Glomerular endothelial cell (primary cell): Measurements from ENCODE around the gene ERCC5. TPM values are rescaled to one million over a fixed set of nuclear protein-coding genes. Genes with fewer than 3 reads are reported as not detected.

Experiments used
- DNase-seq: peaks from one replicate; pipeline ENCODE4 v3.0.0-alpha.2; 2011; ENCODE audit warnings: low read depth, low spot score; ENCODE audit errors: extremely low read depth
- total RNA-seq: library from RNA; depleted of rRNA; stranded (reverse); fragments of >200 nt; gene quantifications from 2 replicates; pipeline ENCODE4 v1.2.3, GENCODE V29; 2015

The ERCC5 gene
- total RNA-seq, 1 donor from 2014 or later: 48.5 TPM

- DNase-seq: no peak
Measured at GRCh38 chr13:102879793-102880499, 34.1 kb downstream of the ERCC5 start.

DNA sequence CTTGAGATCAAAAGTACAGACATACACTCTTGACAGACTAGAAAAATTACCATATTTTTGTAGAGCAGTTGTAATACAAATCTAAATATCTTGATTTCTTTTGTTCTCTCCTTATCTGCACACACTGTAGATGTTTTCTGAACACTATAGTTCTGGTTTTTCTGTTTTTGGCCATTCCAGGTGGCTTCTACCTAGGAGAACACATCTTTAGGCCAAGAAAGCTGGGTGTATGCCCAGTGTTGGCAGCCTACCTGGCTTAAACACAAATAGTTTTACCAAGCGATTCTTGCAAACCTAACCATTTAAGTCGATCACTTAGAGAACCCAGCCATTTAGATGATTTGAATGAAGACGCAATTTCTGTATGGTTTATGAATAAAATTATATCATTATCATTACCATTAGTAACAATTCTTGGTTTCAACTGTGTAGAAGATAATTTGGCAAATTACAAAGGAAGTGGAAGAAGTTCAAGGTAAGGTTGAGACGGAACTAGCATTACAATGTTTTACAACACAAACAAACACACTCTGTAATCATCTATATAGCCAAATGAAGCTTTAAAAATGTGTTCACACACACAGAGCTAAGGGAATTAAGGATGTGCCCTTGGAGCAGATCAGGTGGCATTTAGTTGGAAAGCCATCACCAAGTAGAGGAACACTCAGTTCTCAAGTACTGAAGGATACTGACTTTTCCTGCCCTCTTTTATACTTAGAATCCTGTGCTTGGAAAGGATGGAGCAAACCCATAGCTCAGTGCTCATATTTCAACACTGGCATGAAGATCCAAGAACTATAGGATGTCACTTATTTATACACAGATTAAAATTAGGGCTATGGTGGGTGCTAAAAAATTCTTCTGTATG, 36.2 kb downstream of the ERCC5 start:
- DNase-seq: no peak

GRCh38 chr13:102892503-102892902, 46.7 kb downstream of the ERCC5 start:
- no peak for DNase-seq

DNA sequence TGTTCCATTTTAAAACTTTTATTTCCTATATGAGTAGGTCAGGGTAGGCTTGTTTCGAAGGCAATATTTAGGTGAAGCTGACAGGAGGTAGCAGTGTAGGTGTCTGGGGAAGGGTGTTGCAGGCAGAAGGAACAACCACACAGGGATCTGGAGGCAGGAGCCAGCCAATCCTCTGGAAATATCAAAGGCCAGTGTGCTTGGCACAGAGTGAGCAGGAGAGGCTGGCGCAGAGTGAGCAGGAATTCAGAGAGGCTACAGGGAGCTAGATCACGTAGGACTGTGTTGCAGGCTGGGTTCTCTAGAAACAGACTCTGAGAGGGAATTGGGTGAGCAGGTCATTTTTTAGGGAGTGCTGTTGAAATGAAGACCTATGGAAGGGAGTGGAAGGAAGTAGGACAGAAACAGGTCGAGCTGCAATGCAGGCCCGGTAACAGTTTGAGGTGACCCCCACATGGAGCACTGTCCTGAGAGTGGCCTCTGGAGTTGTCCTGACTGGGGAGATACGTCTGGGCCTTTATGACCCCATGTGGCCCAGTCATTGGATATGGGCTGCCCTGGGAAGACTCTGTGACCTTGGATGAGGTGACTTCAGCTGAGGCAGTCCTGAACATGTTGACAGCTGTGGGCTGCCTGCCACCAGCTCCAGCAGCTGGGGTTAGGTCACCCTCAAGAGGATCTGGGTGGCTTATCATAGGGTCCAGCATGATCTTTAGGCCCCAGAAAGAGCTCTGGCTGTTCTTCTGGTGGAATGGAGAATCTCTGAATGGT, 51.7 kb downstream of the ERCC5 start:
- no peak for DNase-seq

DNA sequence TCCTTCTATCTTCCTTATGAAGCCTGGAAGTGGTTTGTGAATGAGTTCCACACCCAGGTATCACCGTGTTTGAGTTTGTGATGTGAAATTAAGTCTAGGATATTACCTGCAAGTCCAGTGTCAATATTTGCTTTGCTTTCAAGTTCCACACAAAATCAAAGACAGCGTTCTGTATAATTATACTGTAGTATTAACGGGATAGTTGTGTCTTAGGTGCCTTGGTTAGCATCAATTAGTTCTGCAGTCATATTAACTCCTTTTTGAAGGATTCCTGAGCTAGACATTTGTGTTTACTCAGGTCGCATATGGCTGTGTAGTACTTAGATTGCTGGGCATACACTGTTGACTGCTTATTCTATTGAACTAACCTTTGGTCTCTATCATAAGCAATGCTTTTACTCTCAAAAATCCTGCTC, 54.4 kb downstream of the ERCC5 start:
- no peak for DNase-seq

GRCh38 chr13:102901056-102901455, 55.2 kb downstream of the ERCC5 start:
- no peak for DNase-seq

DNA sequence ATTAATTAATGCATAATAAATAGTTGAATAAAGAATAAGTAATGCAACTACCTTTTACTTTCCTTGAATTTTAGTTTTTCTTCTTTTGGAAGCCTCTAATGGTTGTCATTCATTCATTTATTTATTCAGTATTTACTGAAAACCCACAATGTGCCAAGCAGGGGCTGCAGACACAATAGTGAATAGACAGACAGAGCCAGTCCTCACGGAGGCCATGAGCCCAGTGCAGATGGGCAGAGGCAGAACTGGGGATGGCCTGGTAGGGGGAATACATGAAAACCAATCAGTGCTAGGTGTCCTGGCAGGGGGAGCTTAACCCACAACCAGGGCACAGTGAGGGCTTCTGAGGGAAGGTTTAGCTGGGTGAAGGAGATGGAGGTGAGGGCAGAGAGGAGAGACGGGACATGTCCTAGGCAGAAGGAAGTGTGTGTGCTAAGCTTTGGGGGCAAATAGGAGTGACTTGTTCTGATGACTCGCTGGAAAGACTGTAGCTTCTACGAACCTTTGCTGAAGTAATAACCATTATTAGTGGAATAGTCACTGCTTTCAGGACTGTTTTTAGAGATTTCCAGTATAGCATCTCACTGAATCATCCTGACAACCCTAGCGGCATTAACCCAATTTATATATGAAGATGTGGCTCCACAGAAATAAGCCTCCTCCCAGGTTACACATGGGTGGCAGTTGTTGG, 55.9 kb downstream of the ERCC5 start:
- DNase-seq: no peak

DNA sequence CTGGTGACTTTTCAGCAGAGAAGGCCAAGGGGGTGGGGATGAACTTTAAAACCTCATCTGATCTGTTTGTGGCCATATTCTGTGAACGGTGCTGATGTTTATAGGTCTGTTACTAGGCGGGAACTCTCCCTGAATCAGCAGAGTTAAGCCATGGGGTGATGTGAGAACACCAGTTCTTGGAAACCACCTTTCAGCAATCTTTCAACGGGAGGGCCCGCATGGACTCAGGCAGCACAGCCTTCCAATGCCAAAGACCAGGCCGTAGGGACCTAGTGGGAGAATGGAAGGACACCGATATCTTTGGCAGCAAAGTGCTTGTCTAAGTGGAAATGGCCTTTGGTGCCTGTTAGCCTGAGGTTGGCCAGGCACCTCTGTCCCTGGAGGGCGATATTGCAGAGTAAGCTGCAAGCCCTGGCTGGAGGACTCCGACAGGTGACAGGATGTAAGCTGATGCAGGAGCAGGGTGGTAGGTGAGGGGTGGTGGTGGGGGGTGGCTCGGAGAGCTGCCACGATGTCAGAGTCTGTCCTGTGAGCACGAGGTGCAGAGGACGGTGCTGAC, 57.0 kb downstream of the ERCC5 start:
- DNase-seq: no peak

GRCh38 chr13:102903659-102904407, 58.0 kb downstream of the ERCC5 start:
- no peak for DNase-seq

DNA sequence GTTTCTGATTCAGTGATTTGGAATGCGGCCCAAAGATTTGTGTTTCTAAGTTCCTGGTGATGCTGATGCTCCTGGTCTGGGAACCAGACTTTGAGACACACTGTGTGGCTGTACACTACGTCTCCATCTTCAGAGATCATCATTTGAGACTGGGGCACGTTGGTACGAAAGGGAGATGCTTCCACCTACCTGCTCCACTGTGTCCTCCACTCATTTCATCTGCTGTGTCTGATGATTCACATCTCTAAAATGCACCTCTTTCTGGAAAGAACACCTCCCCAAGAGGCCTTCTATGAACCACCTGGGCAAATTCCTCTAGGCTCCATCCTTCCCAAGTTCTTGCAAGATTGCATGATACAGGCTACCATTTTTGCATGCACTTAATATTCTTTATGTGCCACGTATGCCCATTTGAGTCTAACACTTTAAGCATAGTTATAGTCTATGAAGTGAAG, 58.6 kb downstream of the ERCC5 start:
- no peak for DNase-seq

GRCh38 chr13:102905905-102906771, 60.3 kb downstream of the ERCC5 start:
- DNase-seq: no peak

DNA sequence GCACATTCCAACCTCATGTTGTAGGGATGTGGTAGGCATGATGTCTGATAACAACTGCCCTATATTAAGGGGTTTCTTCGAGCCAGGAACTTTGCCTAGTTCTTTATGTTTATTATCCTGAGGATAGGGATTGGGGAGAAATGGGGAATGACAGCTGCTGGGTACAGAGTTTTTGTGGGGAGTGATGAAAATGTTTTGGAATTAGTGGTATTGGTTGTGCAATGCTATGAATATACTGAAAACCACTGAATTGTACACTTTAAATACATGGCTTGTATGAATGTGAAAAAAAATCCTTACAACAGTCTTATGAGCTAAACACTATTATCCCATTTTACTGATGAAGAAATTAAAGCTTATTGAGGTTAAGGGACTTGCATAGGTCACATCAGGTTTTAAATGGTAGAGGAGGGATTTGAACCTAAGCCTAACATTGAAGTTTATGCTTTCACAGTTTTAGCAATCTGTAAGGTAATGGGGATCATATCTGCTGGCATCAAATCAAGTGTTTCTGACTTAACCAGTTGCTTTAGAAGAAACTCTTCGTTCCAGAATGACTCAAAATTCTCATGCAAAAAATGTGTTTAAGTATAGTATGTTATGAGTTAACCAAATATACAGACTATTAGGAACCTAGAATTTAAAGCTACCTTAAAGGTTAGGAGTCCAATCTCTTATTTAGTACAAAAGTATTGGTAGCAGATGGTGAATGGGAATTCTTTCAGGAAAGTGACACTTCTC, 61.4 kb downstream of the ERCC5 start:
- no peak for DNase-seq

- no peak for DNase-seq
Measured at GRCh38 chr13:102907886-102908515, 62.2 kb downstream of the ERCC5 start.

GRCh38 chr13:102909971-102910370, 64.1 kb downstream of the ERCC5 start:
- DNase-seq: no peak

- no peak for DNase-seq
Measured at GRCh38 chr13:102911336-102911735, 65.5 kb downstream of the ERCC5 start.

GRCh38 chr13:102912599-102912998, 66.8 kb downstream of the ERCC5 start:
- no peak for DNase-seq

DNA sequence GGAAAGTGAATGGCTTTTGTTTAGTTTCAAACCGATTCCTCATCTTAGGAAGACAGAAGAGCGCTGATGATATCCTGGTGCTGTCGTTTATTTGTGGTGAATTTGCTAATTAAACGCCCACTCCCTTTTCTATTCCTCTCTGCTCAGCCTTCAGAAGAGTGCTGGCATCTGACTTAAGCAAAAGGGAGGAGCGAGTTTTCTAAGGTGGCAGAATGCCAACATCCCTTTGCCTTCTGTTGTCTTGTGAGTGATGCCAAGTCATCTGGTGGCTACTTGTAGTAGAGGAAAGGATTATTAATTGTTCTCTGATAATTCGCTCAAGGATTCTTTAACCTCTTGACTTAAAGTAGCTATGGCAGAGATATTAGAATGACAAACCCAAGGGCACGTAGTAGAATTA, 68.1 kb downstream of the ERCC5 start:
- peak; percentile 34 for DNase-seq
